GM12801 (cell line): Measurements from ENCODE around the gene GPSM1.

Experiments used
- CTCF ChIP-seq: IDR thresholded peaks from one replicate; pipeline ENCODE4 v1.5.1; 2011; ENCODE audit warnings: control low read depth; ENCODE audit not compliant: insufficient read length; ENCODE audit errors: extremely low read depth

The GPSM1 gene

GRCh38 chr9:136311051-136312008, 16.0 kb upstream of the GPSM1 start:
- TF ChIP-seq CTCF: no peak

GRCh38 chr9:136312009-136312375, 15.3 kb upstream of the GPSM1 start:
- TF ChIP-seq CTCF: no peak

- no peak for TF ChIP-seq CTCF
Measured at GRCh38 chr9:136312436-136312835, 14.9 kb upstream of the GPSM1 start.

- no peak for TF ChIP-seq CTCF
Measured at GRCh38 chr9:136313111-136314055, 14.0 kb upstream of the GPSM1 start.

GRCh38 chr9:136314056-136314416, 13.3 kb upstream of the GPSM1 start:
- no peak for TF ChIP-seq CTCF

- TF ChIP-seq CTCF: no peak
Measured at GRCh38 chr9:136314944-136315343, 12.4 kb upstream of the GPSM1 start.

GRCh38 chr9:136316271-136316751, 11.0 kb upstream of the GPSM1 start:
- no peak for TF ChIP-seq CTCF
